ENCODE measurements around the gene PEDS1.
"Not testable (repeated sequence)": the region's sequence is repeated elsewhere in the genome, so short reads cannot be mapped to it uniquely, and the experiment has no call there.

PEDS1 gene

GRCh38 chr20:50141811-50142561, 11.5 kb downstream of the PEDS1 start:
- TF ChIP-seq, protein P1, sequence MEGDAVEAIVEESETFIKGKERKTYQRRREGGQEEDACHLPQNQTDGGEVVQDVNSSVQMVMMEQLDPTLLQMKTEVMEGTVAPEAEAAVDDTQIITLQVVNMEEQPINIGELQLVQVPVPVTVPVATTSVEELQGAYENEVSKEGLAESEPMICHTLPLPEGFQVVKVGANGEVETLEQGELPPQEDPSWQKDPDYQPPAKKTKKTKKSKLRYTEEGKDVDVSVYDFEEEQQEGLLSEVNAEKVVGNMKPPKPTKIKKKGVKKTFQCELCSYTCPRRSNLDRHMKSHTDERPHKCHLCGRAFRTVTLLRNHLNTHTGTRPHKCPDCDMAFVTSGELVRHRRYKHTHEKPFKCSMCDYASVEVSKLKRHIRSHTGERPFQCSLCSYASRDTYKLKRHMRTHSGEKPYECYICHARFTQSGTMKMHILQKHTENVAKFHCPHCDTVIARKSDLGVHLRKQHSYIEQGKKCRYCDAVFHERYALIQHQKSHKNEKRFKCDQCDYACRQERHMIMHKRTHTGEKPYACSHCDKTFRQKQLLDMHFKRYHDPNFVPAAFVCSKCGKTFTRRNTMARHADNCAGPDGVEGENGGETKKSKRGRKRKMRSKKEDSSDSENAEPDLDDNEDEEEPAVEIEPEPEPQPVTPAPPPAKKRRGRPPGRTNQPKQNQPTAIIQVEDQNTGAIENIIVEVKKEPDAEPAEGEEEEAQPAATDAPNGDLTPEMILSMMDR (IDR thresholded peaks at IDR 0.05; ENCODE audit: borderline replicate concordance, control extremely low read depth, extremely low read depth, insufficient read depth, missing control alignments): no peak
- no peak for DNase-seq (ENCODE audit: low spot score)
- in situ Hi-C loops (cut with MboI; ENCODE audit: low sequenced_read_pairs, unreplicated experiment): no loop called here

GRCh38 chr20:50141018-50141675, 12.4 kb downstream of the PEDS1 start:
- in situ Hi-C loops (cut with MboI; ENCODE audit: low sequenced_read_pairs, unreplicated experiment): no loop called here
- no peak for DNase-seq (ENCODE audit: low spot score)
- TF ChIP-seq, protein P1 (IDR thresholded peaks at IDR 0.05; ENCODE audit: borderline replicate concordance, control extremely low read depth, extremely low read depth, insufficient read depth, missing control alignments): no peak

- in situ Hi-C loops (cut with MboI; ENCODE audit: low sequenced_read_pairs, unreplicated experiment): no loop called here
- TF ChIP-seq, protein P1 (IDR thresholded peaks at IDR 0.05; ENCODE audit: borderline replicate concordance, control extremely low read depth, extremely low read depth, insufficient read depth, missing control alignments): no peak
Observed at GRCh38 chr20:50140339-50140859, 13.1 kb downstream of the PEDS1 start.

DNA sequence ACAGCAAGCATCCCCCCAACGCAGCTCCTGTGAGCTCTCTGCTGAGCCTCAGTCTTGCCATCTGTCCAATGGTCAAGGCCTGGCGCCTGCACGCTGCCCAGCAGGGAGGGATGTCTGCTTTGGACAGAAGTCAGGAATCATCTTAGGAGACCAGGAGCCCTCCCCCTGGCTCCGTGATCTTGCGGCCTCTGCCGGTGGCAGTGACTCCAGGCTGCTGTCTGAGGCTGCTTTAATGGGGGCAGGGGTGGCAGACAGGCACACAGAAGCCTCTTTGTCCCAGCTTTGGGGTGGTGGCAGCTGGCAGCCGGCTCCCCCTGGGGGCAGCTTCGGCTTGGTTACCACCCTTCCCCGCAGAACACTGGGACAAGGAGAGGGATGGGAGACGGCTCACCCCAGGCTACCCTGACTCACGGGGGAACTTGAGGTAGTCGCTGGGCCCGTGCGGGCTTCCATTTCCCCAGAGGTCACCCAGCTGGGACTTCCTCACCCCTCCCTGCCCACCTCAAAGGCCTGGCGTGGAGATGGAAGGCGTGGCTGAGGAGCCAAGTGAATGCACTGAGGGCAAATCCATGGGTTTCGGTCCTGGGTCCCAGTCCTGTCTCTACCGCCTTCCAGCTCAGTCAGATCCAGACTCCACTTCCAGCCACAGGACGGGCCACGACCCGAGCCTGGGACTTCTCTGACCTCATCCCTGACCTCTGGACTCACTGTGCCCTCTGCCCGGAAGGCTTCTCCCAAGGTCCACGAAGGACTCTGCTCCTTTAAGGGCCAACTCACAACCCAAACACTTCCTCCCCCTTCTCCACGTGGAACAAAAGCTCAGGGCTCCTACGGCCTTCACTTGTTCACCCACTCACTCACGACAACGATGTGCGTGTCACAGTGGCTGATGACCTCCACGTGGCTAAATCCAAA, 14.8 kb downstream of the PEDS1 start:
- in situ Hi-C loops (cut with MboI; ENCODE audit: low sequenced_read_pairs, unreplicated experiment): no loop called here
- TF ChIP-seq, protein P1 (IDR thresholded peaks at IDR 0.05; ENCODE audit: borderline replicate concordance, control extremely low read depth, extremely low read depth, insufficient read depth, missing control alignments): no peak
- DNase-seq (ENCODE audit: low spot score): no peak

More at GRCh38 chr20:50140339-50140859, 13.1 kb downstream of the PEDS1 start:
- DNase-seq (ENCODE audit: low spot score): no peak

GRCh38 chr20:50138120-50138478, 15.4 kb downstream of the PEDS1 start:
- in situ Hi-C loops (cut with MboI; ENCODE audit: low sequenced_read_pairs, unreplicated experiment): no loop called here
- DNase-seq (ENCODE audit: low spot score): no peak
- TF ChIP-seq, protein P1 (IDR thresholded peaks at IDR 0.05; ENCODE audit: borderline replicate concordance, control extremely low read depth, extremely low read depth, insufficient read depth, missing control alignments): no peak

- in situ Hi-C loops (cut with MboI; ENCODE audit: low sequenced_read_pairs, unreplicated experiment); DNase-seq (ENCODE audit: low spot score): not testable (repeated sequence)
Observed at GRCh38 chr20:50137702-50138101, 15.8 kb downstream of the PEDS1 start.
